GM18517 (cell line): ENCODE results near the gene DPP4.
"Not testable (repeated sequence)": the region's sequence is repeated elsewhere in the genome, so short reads cannot be mapped to it uniquely, and the experiment has no call there.

ENCODE experiments used
- ATAC-seq: cut with Tn5 transposase; IDR thresholded peaks from one replicate; pipeline ENCODE4 v1.9.1; 2021; ENCODE audit warnings: mild to moderate bottlenecking, moderate library complexity; ENCODE audit not compliant: unreplicated experiment

DPP4 gene

GRCh38 chr2:161969159-161969558 is 104.9 kb downstream of the DPP4 start:
- no peak for ATAC-seq

- no peak for ATAC-seq
Measured at GRCh38 chr2:161965994-161966393, 108.0 kb downstream of the DPP4 start.

- no peak for ATAC-seq
Measured at GRCh38 chr2:161964160-161964559, 109.9 kb downstream of the DPP4 start.

- no peak for ATAC-seq
Measured at GRCh38 chr2:161962160-161962559, 111.9 kb downstream of the DPP4 start.

GRCh38 chr2:161961061-161961460 is 113.0 kb downstream of the DPP4 start:
- no peak for ATAC-seq

GRCh38 chr2:161956738-161957137 is 117.3 kb downstream of the DPP4 start:
- ATAC-seq = no peak

- no peak for ATAC-seq
Measured at GRCh38 chr2:161955211-161955610, 118.8 kb downstream of the DPP4 start.

- ATAC-seq = no peak
Measured at GRCh38 chr2:161954103-161954502, 119.9 kb downstream of the DPP4 start.

GRCh38 chr2:161953367-161953766 is 120.6 kb downstream of the DPP4 start:
- not testable (repeated sequence) for ATAC-seq

GRCh38 chr2:161952783-161953191 is 121.2 kb downstream of the DPP4 start:
- ATAC-seq = no peak

GRCh38 chr2:161947836-161948235 is 126.2 kb downstream of the DPP4 start:
- ATAC-seq = no peak

GRCh38 chr2:161947406-161947805 is 126.6 kb downstream of the DPP4 start:
- ATAC-seq = no peak

- ATAC-seq = peak; percentile 50
Measured at GRCh38 chr2:161946489-161947107, 127.4 kb downstream of the DPP4 start.

GRCh38 chr2:161943011-161943410 is 131.0 kb downstream of the DPP4 start:
- no peak for ATAC-seq
